ENCODE measurements around the gene ADD1.

The ADD1 gene

DNA sequence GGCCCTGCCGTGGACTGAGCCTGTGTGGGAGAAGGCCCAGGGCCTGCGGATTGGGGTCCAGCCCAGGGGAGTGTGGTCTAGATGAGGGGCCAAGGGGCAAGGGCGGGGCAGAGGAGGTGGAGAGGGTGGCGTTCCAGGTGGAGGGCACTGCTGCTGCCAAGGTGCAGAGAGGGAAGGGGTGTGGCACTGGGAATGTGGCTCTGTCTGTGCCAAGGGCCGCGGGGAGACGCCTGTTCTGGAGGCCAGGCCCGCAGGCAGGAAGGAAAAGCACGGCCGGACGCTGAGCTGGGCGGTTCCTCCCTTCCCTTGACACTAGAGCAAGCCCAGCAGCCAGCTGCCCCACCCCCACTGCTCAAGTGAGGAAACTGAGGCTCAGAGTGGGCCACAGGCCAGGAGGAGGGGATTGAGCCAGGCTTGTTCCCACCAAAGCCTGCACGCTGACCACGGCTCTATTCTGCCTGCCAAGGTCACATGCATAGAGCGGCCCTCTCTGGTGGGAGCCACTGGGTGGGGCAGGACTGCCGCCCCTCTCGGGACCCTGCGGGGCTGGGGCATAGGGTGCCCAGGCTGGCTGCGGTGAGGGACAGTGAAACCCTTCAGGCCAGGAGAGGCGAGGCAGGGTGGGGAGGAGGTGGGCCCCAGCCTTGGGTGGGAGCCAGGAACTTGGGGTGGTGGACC is 37.8 kb upstream of the ADD1 start:
- DNase-seq (ENCODE audit: extremely low read depth in 1 of 2, low read depth in 1 of 2) = no peak

DNA sequence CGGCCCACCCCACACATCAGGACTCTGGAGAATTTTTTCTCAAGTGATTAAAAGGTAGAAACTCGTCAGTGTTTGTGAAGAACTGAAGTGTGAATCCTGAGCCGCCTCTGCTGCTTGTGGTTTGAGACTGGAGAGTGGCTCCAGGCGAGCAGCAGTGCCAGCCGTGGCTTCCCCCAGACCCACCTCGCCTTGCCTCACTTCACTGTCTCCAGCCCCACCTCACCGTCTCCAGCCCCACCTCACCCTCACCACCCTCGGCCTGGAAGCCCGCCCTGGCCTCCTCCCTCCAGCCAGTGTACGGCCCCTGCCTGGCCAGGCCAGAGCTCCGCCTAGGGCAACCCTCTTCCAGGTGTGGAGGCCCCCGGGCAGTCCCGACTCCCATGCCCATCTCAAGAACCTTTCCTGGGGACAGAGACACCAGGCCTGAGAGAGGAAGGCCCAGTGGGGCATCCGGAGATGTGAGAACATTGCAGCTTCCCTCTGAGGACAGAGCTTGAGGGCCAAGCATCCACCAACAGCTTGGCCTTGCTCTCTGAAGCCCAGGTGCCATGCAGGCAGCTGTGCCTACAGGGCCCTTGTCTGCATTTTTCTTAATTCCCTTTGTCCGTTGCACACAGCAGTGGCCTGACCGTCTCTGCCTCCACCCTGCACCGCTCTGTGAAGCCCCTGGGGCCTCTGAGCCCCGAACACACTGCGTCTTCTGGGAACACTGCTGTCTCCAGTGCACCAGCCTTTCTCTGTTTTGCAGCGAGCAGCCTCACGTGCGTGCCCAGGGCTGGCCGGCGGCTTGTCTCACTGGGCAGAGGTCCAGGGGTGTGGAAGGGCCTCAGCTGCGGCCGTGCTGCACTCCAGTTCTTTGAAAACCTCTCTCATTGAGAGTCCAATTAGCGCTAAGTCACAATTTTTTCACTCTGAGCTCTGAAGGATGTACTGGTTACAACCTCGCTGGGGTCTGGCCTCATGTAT is 37.0 kb upstream of the ADD1 start:
- DNase-seq (ENCODE audit: extremely low read depth in 1 of 2, low read depth in 1 of 2) = no peak

DNA sequence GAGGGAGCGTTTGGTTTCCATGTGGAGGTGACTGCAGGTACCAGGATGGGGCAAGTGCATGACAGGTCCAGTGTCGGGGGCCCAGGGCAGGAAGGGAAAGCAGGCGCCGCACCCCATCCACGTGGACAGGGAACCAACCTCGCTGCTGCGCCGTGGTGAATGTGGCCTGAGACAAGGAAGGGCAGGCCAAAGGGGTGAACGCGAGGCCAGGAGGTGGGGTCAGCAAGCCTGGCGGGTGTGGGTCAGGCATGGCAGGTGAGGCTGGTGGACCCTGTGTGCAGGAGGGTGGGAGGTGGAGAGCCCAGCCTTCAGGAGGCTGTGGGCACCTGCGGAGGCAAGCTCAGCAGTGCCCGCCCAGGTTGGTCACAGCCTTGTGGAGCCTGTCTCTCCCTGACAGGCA is 36.1 kb upstream of the ADD1 start:
- DNase-seq (ENCODE audit: extremely low read depth in 1 of 2, low read depth in 1 of 2) = no peak

DNA sequence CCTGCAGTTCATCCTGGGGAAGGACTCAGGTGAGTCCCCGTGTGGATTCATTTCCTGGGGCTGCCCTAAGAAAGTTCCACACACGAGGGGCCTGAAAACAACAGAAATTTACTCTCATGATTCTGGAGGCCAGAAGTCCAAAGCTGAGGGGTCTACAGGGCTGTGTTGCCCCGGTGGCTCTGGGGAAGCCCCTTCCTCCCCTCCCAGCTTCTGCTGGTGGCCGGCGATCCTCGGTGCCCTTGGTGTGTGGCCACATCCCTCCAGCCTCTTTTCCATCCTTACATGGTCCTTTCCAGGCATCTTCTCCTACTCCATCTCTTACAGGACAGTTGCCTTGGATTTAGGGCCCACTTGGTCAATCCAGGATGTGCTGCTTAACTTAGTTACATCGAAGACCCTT is 35.6 kb upstream of the ADD1 start:
- DNase-seq (ENCODE audit: extremely low read depth in 1 of 2, low read depth in 1 of 2) = no peak

DNA sequence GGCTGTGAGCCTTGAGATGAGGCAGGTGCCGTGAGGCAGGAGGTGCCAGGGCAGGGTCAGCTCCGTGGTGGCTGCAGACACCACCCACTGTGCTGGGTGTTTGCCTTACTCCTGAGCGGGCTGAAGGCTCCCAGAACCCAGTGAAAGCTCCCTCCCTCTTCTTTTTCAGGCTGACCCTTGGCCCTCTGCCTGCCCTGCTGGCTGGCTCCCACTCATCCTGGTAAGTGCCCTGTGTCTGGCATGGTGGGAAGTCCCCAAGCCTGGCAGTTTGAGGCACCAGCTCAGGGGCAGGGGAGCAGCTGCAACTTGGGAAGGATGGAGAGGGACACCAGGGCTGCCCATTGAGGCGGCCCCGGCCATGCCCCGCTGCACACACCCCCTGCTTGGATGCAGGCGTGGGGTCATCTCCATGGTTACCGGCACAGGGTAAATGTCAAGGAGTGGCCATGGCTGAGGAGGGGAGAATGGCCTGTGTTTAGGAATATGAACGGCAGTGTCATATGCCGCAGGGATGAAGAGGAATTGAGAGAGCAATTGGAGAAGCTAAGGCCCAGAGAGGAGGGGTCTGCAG is 33.9 kb upstream of the ADD1 start:
- DNase-seq (ENCODE audit: extremely low read depth in 1 of 2, low read depth in 1 of 2) = no peak

DNA sequence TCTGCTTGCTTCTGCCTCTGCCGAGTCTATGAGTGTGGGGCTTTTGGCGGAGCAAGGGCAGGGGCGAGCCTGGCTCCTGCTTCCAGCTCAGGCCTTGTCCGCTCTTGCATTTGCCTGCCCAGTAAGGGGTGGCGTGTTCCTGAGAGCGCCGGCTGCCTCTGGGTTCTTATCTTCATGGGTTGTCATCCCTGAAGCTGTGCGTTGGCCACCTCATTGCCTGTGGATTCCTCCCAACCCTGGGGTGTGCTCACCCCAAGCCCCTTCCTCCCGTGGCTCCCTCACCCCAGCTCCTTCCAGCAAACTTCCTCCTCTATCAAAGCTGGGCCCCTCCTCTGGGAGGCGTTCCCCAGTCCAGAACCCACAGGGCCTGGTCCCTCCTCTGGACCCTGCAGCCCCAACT is 33.3 kb upstream of the ADD1 start:
- DNase-seq (ENCODE audit: extremely low read depth in 1 of 2, low read depth in 1 of 2) = no peak

DNA sequence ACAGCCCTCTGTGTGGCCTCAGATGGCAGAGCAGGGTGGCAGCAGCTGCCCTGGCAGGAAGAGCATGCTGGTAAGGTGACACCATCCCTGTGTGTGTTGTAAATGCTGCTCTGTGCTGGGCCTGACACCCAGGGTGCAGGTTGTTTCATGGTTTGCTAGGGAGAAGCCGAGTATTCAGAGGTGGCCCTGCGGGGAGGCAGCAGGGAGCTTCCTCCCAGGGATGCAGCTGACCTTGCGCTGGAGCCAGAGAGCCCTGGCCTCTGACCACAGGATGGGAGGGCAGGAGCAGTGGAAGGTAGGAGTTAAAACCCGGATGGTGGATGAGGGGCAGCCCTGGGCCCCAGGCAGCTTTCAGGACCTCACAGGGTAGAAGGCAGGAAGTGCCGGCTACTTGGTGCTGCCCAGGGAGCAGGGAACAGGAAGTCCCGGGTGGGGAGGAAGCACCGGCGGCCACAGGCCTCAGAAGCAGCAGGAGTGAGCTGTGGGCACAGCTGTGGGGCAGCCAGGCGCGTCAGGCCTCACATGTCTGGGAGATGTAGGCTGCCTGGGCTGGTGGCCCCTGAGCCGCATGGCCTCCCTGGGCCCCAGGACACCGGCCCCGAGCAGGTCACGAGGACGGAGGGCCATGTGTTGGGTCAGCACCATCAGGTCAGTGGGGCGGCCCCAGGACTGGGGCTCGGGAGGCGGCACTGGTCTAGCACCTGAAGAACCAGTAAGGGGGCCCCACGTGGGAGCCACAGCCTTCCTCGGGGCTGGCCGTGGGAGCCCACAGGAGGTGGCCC is 31.6 kb upstream of the ADD1 start:
- DNase-seq (ENCODE audit: extremely low read depth in 1 of 2, low read depth in 1 of 2) = peak; percentile 47 to 63

DNA sequence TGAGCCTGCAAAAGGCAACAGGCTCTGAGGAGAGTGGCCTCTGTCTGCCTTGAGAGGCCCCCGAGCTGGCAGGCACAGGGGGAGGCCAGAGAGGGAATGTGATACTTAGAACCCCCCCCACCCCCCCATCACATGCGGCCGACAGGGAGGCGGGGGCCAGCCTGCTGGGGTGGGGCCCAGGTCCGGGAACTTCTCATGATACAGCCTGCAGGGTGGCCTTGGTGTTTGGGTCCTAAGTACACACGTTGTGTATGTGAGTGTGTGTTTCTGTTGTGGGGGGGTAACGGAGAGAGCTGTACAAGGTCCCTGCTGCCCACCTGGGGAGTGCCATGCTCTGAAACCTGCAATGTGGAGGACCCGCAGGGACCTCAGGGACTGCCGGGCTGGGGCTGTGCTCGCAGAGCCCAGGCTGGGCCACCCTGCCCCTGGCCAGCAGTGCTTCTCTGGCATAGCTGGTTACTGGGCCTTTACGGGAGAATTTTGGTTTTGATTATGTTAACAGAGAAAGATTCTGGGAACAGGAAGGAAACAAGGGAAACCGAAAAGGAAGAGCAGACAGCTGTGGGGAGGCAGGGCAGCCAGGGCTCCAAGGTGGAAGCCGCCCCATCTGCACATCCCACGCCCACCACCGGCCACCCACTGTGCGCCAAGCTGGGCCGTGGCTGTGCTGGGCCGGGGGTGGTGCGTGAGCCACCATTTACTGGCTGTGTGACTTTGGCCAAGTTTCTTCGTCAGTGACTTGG is 30.9 kb upstream of the ADD1 start:
- DNase-seq (ENCODE audit: extremely low read depth in 1 of 2, low read depth in 1 of 2) = no peak

DNA sequence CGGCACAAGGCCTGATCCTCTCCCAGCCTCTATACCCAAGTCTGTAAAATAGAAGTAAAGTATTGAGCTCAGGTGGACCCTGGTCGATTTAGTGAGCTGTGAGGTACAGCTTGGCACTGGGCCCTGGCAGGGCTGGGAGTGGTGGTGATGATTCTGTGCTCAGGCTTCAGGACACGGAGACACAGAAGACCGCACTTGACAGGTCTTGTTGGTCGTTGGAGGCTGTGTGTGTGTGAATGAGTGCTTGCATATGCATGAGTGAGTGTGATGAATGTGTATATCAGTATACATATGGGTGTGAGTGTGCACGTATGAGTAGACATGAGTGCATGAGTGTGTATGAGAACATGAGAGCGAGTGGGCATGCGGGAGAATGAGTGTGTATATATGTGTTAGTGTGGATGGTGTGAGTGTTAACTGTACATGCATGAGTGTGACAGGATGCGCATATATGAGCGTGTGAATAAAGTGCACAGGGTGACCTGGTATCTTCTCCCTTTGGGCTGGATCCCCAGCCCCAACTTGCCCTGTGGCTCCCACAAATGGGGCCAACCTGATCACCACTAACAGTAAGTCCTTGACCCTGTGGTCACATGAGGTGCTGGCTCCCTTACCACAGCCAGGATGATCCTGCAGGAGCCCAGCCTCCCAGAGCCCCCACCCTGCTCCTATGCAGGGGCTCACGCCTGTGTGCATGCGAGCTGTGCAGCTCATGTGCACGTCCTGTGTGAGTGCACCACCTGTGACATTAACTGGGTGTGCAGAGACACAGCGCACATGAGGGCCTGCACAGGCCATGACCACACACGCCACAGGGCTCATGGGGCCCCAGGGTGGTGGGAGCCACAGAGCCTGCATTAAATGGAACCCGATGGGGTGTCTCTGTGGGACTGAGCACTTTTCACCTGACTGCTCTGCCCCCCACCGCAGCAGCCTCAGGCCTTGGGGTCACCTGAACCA is 29.9 kb upstream of the ADD1 start:
- no peak for DNase-seq (ENCODE audit: extremely low read depth in 1 of 2, low read depth in 1 of 2)

DNA sequence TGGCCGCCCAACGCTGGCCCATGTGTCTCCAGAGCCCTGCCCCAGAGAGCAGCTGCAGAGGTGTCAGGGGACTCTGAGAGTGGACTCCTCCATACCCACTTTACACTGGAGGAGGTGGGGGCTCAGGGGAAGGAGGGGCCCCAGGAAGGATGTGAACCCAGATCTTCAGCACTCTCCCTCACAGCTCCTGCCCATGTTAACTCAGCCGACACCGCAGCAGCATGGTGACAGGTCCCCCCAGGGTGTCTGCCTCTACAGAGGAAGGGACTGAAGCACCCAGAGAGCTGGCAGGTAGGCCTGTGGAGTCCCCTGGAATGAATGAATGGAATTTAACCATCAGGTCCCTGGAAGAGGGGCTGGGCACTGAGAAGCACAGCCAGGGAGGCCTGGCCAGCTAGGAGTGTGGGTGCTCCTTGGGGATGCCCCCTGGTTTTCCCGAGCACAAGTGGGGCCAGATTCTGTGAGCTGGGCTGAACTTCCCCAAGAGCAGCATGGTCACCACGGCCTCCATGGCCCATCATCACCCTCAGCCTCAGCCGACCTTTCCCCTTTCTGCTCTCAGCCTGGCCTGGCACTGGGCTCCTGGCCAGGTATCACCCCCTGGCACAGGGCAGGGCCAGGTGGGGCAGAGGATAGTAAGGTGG is 28.9 kb upstream of the ADD1 start:
- no peak for DNase-seq (ENCODE audit: extremely low read depth in 1 of 2, low read depth in 1 of 2)

DNA sequence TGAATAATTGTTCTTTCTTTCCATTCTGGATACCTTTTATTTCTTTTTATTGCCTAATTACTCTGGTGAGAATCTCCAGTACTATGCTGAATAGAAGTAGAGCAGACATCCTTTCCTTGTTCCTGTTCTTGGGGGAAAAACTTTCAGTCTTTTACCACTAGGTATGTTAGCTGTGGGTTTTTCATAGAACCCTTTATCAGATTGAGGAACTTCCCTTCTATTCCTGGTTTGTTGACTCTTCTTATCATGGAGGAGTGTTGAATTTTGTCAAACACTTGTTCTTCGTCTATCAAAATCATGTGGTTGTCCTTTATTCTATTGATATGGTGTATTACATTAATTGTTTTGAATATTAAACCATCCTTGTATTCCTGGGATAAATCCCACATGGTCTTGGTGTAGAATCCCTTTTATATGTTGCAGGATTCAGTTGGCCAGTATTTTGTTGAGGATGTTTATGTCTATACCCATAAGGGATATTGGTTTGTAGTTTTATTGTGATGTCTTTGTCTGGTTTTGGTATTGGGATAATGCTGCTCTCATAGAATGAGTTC is 27.2 kb upstream of the ADD1 start:
- DNase-seq (ENCODE audit: extremely low read depth in 1 of 2, low read depth in 1 of 2) = no peak

DNA sequence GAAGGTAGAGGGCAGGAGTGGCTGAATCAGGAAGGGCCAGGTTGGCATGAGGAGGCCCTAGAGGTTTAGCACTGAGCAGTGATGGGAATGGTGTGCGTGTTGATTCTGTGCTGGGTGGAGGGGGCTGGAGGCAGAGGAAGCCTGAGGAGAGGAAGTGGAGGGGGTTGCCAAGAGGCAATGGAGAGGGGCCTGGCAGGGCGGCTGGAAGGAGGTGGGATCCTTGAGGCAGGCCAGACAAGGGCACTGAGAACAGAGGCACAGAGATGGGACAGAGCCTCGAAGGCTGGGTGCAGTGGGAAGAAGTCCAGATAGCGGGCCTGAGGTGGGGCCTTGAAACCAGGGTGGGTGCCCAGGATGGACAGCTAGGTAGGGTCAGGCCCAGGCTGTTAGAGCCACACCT is 26.5 kb upstream of the ADD1 start:
- DNase-seq (ENCODE audit: extremely low read depth in 1 of 2, low read depth in 1 of 2) = no peak

DNA sequence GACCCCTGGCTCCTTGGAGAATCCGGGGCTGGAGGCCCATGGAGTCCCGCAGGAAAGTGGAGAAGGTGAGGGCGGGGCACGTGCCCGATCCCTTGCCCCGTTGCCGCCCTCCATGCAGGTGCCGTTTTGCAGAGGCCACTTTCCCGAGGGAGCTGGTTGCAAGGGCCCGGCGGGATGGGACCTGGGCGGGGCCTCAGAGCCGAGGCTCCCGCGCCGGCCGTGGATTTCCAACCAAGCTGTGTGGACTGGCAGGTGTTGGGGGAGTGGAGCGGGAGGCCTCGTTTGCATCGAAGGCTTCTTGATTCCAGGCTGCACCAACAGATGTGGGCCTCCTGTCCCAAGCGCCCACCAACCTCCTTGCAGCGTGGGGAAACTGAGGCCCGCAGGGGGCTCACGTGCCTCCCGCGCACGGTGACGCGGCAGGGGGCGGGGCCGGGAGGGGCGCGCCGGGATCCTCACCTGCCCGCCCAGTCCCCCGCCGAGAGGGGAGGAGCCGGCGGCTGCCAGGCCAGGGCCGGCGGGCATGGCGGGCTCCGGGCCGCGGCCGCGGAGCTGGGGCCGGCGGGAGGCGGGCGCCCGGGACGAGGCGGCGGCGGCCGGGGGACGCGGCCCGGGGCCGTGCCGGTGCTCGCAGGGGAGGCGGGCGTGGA is 25.8 kb upstream of the ADD1 start:
- DNase-seq (ENCODE audit: extremely low read depth in 1 of 2, low read depth in 1 of 2) = no peak

DNA sequence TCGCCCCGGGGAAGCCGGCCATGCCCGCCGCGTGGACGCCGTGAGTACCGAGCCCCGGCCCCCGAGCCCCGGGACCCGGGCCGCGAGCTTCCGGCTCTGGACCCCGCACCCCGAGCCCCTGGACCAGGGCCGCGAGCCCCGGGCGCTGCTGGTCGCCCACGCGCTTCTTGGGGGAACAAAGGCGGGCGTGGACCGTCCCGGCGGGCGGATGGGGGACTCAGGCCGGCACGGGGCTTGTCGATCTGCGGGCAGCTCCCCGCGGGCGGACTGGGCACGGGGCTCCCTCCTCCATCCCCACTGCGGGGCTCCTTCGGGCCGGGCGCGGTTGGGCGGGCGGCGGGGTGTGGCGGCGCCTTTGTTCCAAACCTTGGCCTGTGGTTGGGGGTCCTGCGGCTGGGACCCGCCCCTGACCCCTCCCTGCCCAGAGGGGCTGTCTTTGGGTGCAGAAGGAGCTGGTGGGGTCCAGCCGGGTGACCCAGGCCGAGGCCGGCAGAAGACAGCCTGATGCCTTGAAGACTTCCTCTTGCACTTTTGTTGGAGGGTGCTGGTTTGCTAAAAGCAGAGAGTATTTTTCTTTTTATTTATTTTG is 25.2 kb upstream of the ADD1 start:
- no peak for DNase-seq (ENCODE audit: extremely low read depth in 1 of 2, low read depth in 1 of 2)

DNA sequence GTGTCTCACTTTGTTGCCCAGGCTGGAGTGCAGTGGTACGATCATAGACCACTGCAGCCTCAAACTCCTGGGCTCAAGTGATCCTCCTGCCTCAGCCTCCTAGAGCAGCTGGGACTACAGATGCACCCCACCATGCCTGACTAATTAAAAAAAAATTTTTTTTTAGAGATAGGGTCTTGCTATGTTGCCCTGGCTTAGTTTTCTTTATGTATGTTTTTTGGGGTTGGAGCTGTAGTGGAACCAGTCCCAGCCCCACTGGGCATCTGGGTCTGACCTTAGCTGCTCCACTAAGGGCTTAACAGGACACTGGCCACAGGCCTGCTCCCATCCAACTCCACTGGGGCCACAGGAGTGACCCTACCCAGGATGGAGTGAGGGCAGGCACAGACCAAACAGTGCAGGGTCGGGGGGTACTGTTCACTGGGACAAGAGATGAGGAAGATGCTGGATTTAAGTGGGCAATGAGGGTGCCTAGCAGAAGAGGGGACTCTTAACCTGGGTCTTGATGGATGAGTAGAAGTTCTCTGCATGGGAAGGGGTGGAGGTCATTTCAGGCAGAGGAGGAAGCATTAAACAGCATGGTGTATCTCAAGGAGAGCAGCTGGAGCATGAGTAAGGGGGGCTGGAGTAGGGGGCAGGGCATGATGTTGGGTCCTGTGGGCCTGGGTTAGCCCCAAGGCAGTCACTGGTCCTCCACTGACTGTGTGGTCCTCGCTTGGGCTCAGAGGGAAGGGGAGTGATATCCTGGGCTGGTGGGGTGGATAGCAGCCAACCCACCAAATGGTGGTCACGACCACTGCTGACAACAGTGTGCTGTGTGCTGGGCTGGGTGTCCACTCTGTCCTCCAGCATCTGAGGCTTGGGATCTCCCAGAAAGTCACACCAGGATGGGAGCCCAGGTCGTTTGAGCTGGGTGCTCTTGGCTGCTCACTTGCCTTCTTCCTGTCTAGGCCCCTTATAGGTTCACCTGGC is 24.1 kb upstream of the ADD1 start:
- DNase-seq (ENCODE audit: extremely low read depth in 1 of 2, low read depth in 1 of 2) = no peak

DNA sequence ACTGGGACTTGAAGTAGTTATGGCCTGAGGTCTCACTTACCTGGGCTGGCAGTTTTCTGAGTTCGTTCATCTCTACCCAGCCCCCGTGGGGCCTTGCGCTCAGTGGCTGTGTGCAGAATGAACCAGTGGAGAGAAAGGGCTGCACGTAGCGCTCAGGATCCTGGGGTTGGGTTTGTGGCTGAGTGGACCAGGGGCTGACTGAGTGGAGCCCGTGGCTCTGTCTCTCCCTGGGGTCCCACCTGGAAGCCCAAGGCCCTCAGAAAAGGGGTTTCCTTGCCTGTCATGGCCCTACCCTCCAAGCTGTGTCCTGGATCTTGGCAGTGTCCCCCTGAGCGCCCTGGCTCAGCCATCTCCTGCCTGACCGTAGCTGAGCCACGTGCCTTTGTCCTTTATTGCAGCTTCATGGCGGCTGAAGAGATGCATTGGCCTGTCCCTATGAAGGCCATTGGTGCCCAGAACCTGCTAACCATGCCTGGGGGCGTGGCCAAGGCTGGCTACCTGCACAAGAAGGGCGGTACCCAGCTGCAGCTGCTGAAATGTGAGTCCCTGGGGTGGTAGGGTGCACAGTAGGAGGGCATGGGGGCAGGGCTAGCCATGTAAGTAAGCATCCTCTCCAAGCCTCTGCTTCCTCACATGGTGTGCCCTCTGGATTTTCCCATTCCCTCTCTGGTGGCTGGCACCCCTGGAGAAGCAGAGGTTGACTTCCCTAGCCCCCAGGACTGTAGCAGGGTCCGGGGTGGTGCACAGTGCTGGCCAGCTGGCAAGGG is 23.2 kb upstream of the ADD1 start:
- no peak for DNase-seq (ENCODE audit: extremely low read depth in 1 of 2, low read depth in 1 of 2)

Measured in stimulated activated CD8-positive, alpha-beta memory T cell treated with anti-CD3 and anti-CD28 coated beads, Interleukin-7, amount 100 ng/mL, for 48 hours (primary cell).